Measurements from ENCODE around the gene CCDC187.

DNA sequence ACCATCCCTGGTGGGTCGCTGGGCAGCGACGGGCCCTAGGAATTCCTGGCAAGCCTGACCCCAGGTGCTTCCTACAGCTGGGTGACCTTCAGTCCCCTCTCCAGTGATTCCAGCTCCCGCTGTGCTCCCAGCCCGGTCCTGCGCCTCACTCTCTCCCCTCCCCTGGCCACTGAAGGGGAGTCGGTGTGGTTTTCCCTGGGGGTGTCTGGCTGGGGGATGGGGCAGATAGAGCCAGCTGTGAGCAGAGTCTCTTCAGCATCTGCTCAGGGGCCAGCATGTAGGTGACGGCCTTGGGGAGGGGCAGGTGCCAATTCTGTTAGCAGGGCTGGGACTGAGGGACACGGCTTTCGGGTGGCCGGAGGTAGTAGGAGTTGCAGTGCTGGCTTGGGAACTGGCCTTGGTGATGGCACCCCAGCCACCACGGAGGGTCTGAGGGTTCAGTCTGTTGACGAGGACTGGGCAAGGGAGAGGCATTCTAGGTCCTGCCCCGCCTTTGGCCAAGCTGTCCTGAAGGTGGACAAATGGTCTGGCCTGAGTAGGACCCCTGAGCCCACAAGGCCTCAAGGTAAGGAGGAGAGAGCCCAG lies 26.6 kb upstream of the CCDC187 start:
- no peak for TF ChIP-seq ZNF274 (IDR thresholded peaks at IDR 0.05; ENCODE audit: low read depth, low read length)
- no peak for TF ChIP-seq YY1 (IDR thresholded peaks at IDR 0.05; ENCODE audit: insufficient read depth, insufficient read length)

Measured in NT2/D1 (cell line).